ENCODE results near the gene ABCC1. TPM values are rescaled to one million over a fixed set of nuclear protein-coding genes. Genes with fewer than 3 reads are reported as not detected.
"Not testable (repeated sequence)": the region's sequence is repeated elsewhere in the genome, so short reads cannot be mapped to it uniquely, and the experiment has no call there.

Gene ABCC1
- total RNA-seq, 2 donors from 2014 or later, result 22.0 to 22.2 TPM

- no peak overlapping the region for H3K27ac ChIP-seq
- H3K27me3 ChIP-seq, result no peaks in the 10 kb centered on the region
- intact Hi-C loops (cut with DNase I), result no loop called here
- DNase-seq, result peak; percentile 22
- no peaks in the 10 kb centered on the region for H3K9me3 ChIP-seq
- H3K36me3 ChIP-seq, result no peaks in the 10 kb centered on the region
- no peak overlapping the region for H3K9ac ChIP-seq (ENCODE audit: low read depth in 2 of 2, low read length in 2 of 2)
- no peaks in the 10 kb centered on the region for H3K4me1 ChIP-seq
- no peak overlapping the region for H3K4me3 ChIP-seq
- TF ChIP-seq CTCF (IDR thresholded peaks at IDR 0.05), result no peak
These were observed 41.4 kb upstream of the ABCC1 start for GRCh38 chr16:15907863-15908478.

- intact Hi-C loops (cut with DNase I), result no loop called here
These were observed 38.2 kb upstream of the ABCC1 start for GRCh38 chr16:15911198-15911597.

GRCh38 chr16:15913046-15913698 is 36.2 kb upstream of the ABCC1 start:
- H3K9me3 ChIP-seq, result no peaks in the 10 kb centered on the region
- H3K27me3 ChIP-seq, result no peaks in the 10 kb centered on the region
- no peaks in the 10 kb centered on the region for H3K4me1 ChIP-seq
- no peak overlapping the region for H3K9ac ChIP-seq (ENCODE audit: low read depth in 2 of 2, low read length in 2 of 2)
- H3K4me3 ChIP-seq, result no peak overlapping the region
- DNase-seq, result no peak
- no peaks in the 10 kb centered on the region for H3K36me3 ChIP-seq
- TF ChIP-seq CTCF (IDR thresholded peaks at IDR 0.05), result no peak
- intact Hi-C loops (cut with DNase I), result no loop called here
- H3K27ac ChIP-seq, result no peak overlapping the region

More at GRCh38 chr16:15911198-15911597, 38.2 kb upstream of the ABCC1 start:
- no peak overlapping the region for H3K27ac ChIP-seq
- H3K9ac ChIP-seq (ENCODE audit: low read depth in 2 of 2, low read length in 2 of 2), result no peak overlapping the region
- no peak for DNase-seq
- no peak for TF ChIP-seq CTCF (IDR thresholded peaks at IDR 0.05)
- H3K4me3 ChIP-seq, result no peak overlapping the region
- no peaks in the 10 kb centered on the region for H3K9me3 ChIP-seq
- H3K36me3 ChIP-seq, result no peaks in the 10 kb centered on the region
- no peaks in the 10 kb centered on the region for H3K4me1 ChIP-seq
- H3K27me3 ChIP-seq, result no peaks in the 10 kb centered on the region

- TF ChIP-seq CTCF (IDR thresholded peaks at IDR 0.05), result no peak
- H3K9ac ChIP-seq (ENCODE audit: low read depth in 2 of 2, low read length in 2 of 2), result no peak overlapping the region
- H3K27ac ChIP-seq, result no peak overlapping the region
- no peak overlapping the region for H3K4me3 ChIP-seq
- intact Hi-C loops (cut with DNase I), result no loop called here
- no peaks in the 10 kb centered on the region for H3K27me3 ChIP-seq
- no peak for DNase-seq
- no peaks in the 10 kb centered on the region for H3K9me3 ChIP-seq
- H3K36me3 ChIP-seq, result no peaks in the 10 kb centered on the region
- no peaks in the 10 kb centered on the region for H3K4me1 ChIP-seq
These were observed 33.8 kb upstream of the ABCC1 start for GRCh38 chr16:15915555-15916081.

GRCh38 chr16:15916323-15916722 is 33.1 kb upstream of the ABCC1 start:
- H3K4me1 ChIP-seq, result no peaks in the 10 kb centered on the region
- H3K27ac ChIP-seq, result no peak overlapping the region
- TF ChIP-seq CTCF (IDR thresholded peaks at IDR 0.05), result no peak
- intact Hi-C loops (cut with DNase I), result no loop called here
- H3K27me3 ChIP-seq, result no peaks in the 10 kb centered on the region
- no peak for DNase-seq
- H3K9me3 ChIP-seq, result no peaks in the 10 kb centered on the region
- H3K36me3 ChIP-seq, result no peaks in the 10 kb centered on the region
- no peak overlapping the region for H3K9ac ChIP-seq (ENCODE audit: low read depth in 2 of 2, low read length in 2 of 2)
- H3K4me3 ChIP-seq, result no peak overlapping the region

GRCh38 chr16:15918314-15918713 is 31.1 kb upstream of the ABCC1 start:
- H3K9ac ChIP-seq (ENCODE audit: low read depth in 2 of 2, low read length in 2 of 2); H3K36me3 ChIP-seq; H3K27ac ChIP-seq; DNase-seq; H3K9me3 ChIP-seq; H3K27me3 ChIP-seq; H3K4me1 ChIP-seq; intact Hi-C loops (cut with DNase I); H3K4me3 ChIP-seq: not testable (repeated sequence)

Data from colonic mucosa (tissue), 4 donors.